GM11168 (cell line): ENCODE results near the gene IMMT.

Experiments
- in situ Hi-C: fragments of 300-500 bp; cut with MboI; formaldehyde crosslinking; loops from one replicate; pipeline ENCODE4 v1.12.0; 2022; ENCODE audit warnings: low sequenced_read_pairs; ENCODE audit not compliant: unreplicated experiment

IMMT gene

GRCh38 chr2:86157009-86157556 is 38.2 kb downstream of the IMMT start:
- in situ Hi-C loops, result no loop called here

- in situ Hi-C loops, result no loop called here
These were observed 44.8 kb downstream of the IMMT start for GRCh38 chr2:86150502-86150901.

- in situ Hi-C loops, result no loop called here
These were observed 47.5 kb downstream of the IMMT start for GRCh38 chr2:86147793-86148192.

GRCh38 chr2:86143926-86144685 is 51.2 kb downstream of the IMMT start:
- in situ Hi-C loops, result no loop called here

- in situ Hi-C loops, result no loop called here
These were observed 52.0 kb downstream of the IMMT start for GRCh38 chr2:86143307-86143706.

- in situ Hi-C loops, result no loop called here
These were observed 52.6 kb downstream of the IMMT start for GRCh38 chr2:86142436-86143257.

GRCh38 chr2:86140969-86141392 is 54.3 kb downstream of the IMMT start:
- in situ Hi-C loops, result no loop called here

GRCh38 chr2:86139981-86140380 is 55.3 kb downstream of the IMMT start:
- in situ Hi-C loops, result no loop called here

- in situ Hi-C loops, result no loop called here
These were observed 56.3 kb downstream of the IMMT start for GRCh38 chr2:86138736-86139625.

- in situ Hi-C loops, result no loop called here
These were observed 59.1 kb downstream of the IMMT start for GRCh38 chr2:86136141-86136540.

GRCh38 chr2:86135653-86136052 is 59.6 kb downstream of the IMMT start:
- in situ Hi-C loops, result no loop called here

GRCh38 chr2:86134709-86135108 is 60.6 kb downstream of the IMMT start:
- in situ Hi-C loops, result no loop called here

GRCh38 chr2:86124683-86125082 is 70.6 kb downstream of the IMMT start:
- in situ Hi-C loops, result no loop called here

GRCh38 chr2:86123328-86123925 is 71.8 kb downstream of the IMMT start:
- in situ Hi-C loops, result no loop called here

- in situ Hi-C loops, result no loop called here
These were observed 77.1 kb downstream of the IMMT start for GRCh38 chr2:86118130-86118529.

- in situ Hi-C loops, result no loop called here
These were observed 88.2 kb downstream of the IMMT start for GRCh38 chr2:86107031-86107430.

- in situ Hi-C loops, result no loop called here
These were observed 89.0 kb downstream of the IMMT start, which contains the start of gene PTCD3 for GRCh38 chr2:86105969-86106945. Gene PTCD3 (plus strand): TSS chr2:86106235. CDS start chr2:86106248, 13 bp downstream.

GRCh38 chr2:86105252-86105968 is 89.9 kb downstream of the IMMT start, which contains the start of gene POLR1A:
Gene POLR1A (minus strand): TSS chr2:86105886. CDS start chr2:86105776, 110 bp downstream.
- in situ Hi-C loops, result no loop called here
